ENCODE results near the gene L1TD1. TPM values are rescaled to one million over a fixed set of nuclear protein-coding genes. Genes with fewer than 3 reads are reported as not detected.

The L1TD1 gene, protein sequence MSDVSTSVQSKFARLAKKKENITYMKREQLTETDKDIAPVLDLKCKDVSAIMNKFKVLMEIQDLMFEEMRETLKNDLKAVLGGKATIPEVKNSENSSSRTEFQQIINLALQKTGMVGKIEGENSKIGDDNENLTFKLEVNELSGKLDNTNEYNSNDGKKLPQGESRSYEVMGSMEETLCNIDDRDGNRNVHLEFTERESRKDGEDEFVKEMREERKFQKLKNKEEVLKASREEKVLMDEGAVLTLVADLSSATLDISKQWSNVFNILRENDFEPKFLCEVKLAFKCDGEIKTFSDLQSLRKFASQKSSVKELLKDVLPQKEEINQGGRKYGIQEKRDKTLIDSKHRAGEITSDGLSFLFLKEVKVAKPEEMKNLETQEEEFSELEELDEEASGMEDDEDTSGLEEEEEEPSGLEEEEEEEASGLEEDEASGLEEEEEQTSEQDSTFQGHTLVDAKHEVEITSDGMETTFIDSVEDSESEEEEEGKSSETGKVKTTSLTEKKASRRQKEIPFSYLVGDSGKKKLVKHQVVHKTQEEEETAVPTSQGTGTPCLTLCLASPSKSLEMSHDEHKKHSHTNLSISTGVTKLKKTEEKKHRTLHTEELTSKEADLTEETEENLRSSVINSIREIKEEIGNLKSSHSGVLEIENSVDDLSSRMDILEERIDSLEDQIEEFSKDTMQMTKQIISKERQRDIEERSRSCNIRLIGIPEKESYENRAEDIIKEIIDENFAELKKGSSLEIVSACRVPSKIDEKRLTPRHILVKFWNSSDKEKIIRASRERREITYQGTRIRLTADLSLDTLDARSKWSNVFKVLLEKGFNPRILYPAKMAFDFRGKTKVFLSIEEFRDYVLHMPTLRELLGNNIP
- not detected in 5 replicates for total RNA-seq (2022; extraction: Qiagen RNA extraction; ENCODE audit: low read depth)

DNA sequence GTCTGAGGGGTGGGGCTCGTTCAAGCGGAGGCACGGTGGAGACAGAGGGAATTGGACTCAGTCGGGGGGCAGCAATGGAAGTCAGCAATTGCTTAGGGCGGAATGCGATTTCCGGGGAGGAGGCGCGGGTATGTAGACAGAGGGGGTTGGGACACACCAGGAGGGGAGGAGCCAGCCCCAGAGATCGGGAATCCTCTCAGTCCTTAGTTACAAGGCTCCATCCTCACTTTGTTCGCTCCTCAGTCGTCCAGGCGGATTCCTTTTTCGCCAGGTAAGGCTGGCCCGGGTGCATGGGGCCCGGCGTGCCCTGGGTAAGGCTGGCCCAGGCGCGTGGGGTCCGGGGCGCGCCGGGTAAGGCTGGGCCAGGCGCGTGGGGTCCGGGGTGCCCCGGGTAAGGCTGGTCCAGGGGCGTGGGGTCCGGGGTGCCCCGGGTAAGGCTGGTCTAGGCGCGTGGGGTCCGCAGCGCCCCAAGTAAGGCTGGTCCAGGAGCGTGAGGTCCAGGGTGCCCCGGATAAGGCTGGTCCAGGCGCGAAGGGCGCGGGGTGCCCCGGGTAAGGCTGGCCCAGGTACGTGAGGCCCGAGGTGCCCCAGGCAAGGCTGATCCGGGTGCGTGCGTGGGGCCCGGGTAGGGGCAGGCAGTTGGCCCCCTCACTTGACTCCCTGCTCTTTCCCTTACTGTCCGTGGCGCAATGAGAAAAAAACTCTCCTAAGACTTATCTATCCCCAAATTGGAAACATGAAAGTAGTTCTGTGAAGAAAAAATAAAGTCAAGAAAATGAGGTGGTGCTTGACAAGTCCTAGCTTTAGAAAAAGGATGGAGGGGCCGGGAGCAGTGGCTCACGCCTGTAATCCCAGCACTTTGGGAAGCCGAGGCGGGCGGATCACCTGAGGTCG, at the start of gene L1TD1:
L1TD1 (plus strand) TSS at position 199 of the 894 bp plus-strand sequence. CDS start 11,780 bp downstream, outside the sequence.

Other genes starting within 250 kb of the L1TD1 start
- gene KANK4, start 124.6 kb downstream of the L1TD1 start, total RNA-seq (2022; extraction: Qiagen RNA extraction; ENCODE audit: low read depth) = 0.19 to 0.46 TPM (median 0.35 TPM) in 5 replicates
- gene USP1, start 242.2 kb downstream of the L1TD1 start, total RNA-seq (2022; extraction: Qiagen RNA extraction; ENCODE audit: low read depth) = 22.2 to 27.3 TPM (median 26.0 TPM) in 5 replicates